ENCODE measurements around the gene IARS2.

GRCh38 chr1:220166853-220167252 is 72.9 kb downstream of the IARS2 start:
- TF ChIP-seq, protein P1, sequence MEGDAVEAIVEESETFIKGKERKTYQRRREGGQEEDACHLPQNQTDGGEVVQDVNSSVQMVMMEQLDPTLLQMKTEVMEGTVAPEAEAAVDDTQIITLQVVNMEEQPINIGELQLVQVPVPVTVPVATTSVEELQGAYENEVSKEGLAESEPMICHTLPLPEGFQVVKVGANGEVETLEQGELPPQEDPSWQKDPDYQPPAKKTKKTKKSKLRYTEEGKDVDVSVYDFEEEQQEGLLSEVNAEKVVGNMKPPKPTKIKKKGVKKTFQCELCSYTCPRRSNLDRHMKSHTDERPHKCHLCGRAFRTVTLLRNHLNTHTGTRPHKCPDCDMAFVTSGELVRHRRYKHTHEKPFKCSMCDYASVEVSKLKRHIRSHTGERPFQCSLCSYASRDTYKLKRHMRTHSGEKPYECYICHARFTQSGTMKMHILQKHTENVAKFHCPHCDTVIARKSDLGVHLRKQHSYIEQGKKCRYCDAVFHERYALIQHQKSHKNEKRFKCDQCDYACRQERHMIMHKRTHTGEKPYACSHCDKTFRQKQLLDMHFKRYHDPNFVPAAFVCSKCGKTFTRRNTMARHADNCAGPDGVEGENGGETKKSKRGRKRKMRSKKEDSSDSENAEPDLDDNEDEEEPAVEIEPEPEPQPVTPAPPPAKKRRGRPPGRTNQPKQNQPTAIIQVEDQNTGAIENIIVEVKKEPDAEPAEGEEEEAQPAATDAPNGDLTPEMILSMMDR (IDR thresholded peaks at IDR 0.05), result no peak
- TF ChIP-seq POLR2A (IDR thresholded peaks at IDR 0.05) (no peak), POLR2AphosphoS5 (IDR thresholded peaks at IDR 0.05; ENCODE audit: insufficient read depth in 1 of 2, low read depth in 1 of 2) (no peak)

Data from vagina (tissue), 2 donors.